Caco-2 (cell line): ENCODE measurements around the gene C16orf78. TPM values are rescaled to one million over a fixed set of nuclear protein-coding genes. Genes with fewer than 3 reads are reported as not detected.

Source experiments
- BruUV-seq: library from RNA; stranded (reverse); fragments of 400-500 nt; replicated peaks from 2 replicates; lab custom pipeline; 2021; lab: Mats Ljungman, UMichigan
- CTCF ChIA-PET: fragments of 300-600 bp; sonication (Branson Sonifier 250); formaldehyde crosslinking; loops from one replicate; lab custom pipeline; 2022; ENCODE audit warnings: antibody characterized with exemption; lab: Charles Lee
- POLR2A ChIA-PET: fragments of 300-600 bp; sonication (Branson Sonifier 250); formaldehyde crosslinking; loops from one replicate; lab custom pipeline; 2022; ENCODE audit warnings: antibody characterized with exemption; lab: Charles Lee
- DNase-seq, 2 experiments: peaks; one replicate each; pipeline versions ENCODE4 v3.0.0 to v3.0.0-alpha.2; 2020 to 2022
- H3K27me3 ChIP-seq: replicated peaks from 2 replicates; pipeline ENCODE4 v1.6.0; 2011; ENCODE audit warnings: low read length; ENCODE audit not compliant: control insufficient read depth, insufficient read depth
- H3K36me3 ChIP-seq: 2 replicates; pipeline ENCODE4 v1.5.1; 2011; ENCODE audit warnings: low read length; ENCODE audit not compliant: control insufficient read depth, insufficient read depth
- H3K4me1 ChIP-seq: fragments of 250-450 bp; sonication (Bioruptor Pico); 2 replicates; pipeline ENCODE4 v1.5.1; 2020; ENCODE audit warnings: mild to moderate bottlenecking
- H3K4me3 ChIP-seq: 2 replicates; pipeline ENCODE4 v1.5.1; 2011; ENCODE audit warnings: low read depth, mild to moderate bottlenecking, control low read depth, low read length
- H3K9me3 ChIP-seq: fragments of 250-450 bp; sonication (Bioruptor Pico); 2 replicates; pipeline ENCODE4 v1.5.1; 2020; ENCODE audit warnings: mild to moderate bottlenecking, moderate library complexity
- H3K27ac Mint-ChIP-seq: one replicate; pipeline ENCODE4 v1.8.0; 2022; ENCODE audit warnings: mixed read lengths; ENCODE audit not compliant: unreplicated experiment
- H3K27me3 Mint-ChIP-seq: one replicate; pipeline ENCODE4 v1.8.0; 2022; ENCODE audit warnings: mixed read lengths; ENCODE audit not compliant: insufficient read depth, unreplicated experiment
- H3K36me3 Mint-ChIP-seq: one replicate; pipeline ENCODE4 v1.8.0; 2022; ENCODE audit warnings: mild to moderate bottlenecking, mixed read lengths; ENCODE audit not compliant: insufficient read depth, unreplicated experiment
- H3K4me1 Mint-ChIP-seq: one replicate; pipeline ENCODE4 v1.8.0; 2022; ENCODE audit warnings: low read depth, mixed read lengths; ENCODE audit not compliant: unreplicated experiment
- H3K4me3 Mint-ChIP-seq: one replicate; pipeline ENCODE4 v1.8.0; 2022; ENCODE audit warnings: mild to moderate bottlenecking, moderate library complexity, mixed read lengths; ENCODE audit not compliant: unreplicated experiment
- H3K9me3 Mint-ChIP-seq: one replicate; pipeline ENCODE4 v1.8.0; 2022; ENCODE audit warnings: mixed read lengths; ENCODE audit not compliant: unreplicated experiment
- intact Hi-C: fragments of 100-400 bp; cut with micrococcal nuclease; formaldehyde crosslinking; loops from one replicate; pipeline ENCODE4 v1.10.0; 2022; ENCODE audit not compliant: unreplicated experiment
- total RNA-seq: library from RNA; stranded (reverse); gene quantifications from 2 replicates; pipeline ENCODE4 v1.2.3, GENCODE V29; 2022
- TF ChIP-seq, protein P1 (sequence below), 2 experiments: fragments of 200-600 bp in 1 of 2; IDR thresholded peaks; 1 replicate in 1 of 2; 2 replicates in 1 of 2; pipeline versions ENCODE4 v1.5.1 to v1.8.0; 2011 to 2022; ENCODE audit warnings: antibody characterized with exemption in 1 of 2, control low read depth in 1 of 2, inconsistent platforms in 1 of 2, low read depth in 1 of 2, low read length in 1 of 2, mild to moderate bottlenecking in 1 of 2, moderate library complexity in 1 of 2; ENCODE audit not compliant: insufficient read depth in 1 of 2, severe bottlenecking in 1 of 2, unreplicated experiment in 1 of 2

The C16orf78 gene
- total RNA-seq, 1 experiment from 2014 or later: not detected

DNA sequence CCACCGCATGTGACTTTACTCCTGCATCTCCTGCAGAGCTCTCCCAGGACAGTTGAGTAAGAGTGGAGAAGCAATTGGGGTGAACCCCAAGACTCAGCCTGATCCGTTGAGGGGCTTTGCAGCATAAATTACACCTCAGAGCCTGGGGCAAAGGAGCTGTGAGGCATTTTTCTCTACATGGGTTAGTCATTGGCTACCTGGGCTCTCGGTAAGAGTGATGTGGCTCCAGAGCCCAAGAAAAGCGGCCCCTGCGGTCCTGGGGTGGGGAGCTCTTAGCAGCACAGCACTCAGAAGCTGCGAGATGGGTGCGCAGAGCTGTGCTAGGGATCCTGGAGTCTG lies 40.4 kb upstream of the C16orf78 start:
- Mint-ChIP-seq H3K36me3 (no peaks in the 10 kb centered on the region), H3K27ac (no peak overlapping the region), H3K27me3 (peaks cover 14% of the 10 kb centered on the region), H3K4me3 (no peak overlapping the region), H3K4me1 (no peaks in the 10 kb centered on the region), H3K9me3 (no peaks in the 10 kb centered on the region)
- H3K9me3 ChIP-seq: no peaks in the 10 kb centered on the region
- H3K36me3 ChIP-seq: no peaks in the 10 kb centered on the region
- TF ChIP-seq, protein P1, sequence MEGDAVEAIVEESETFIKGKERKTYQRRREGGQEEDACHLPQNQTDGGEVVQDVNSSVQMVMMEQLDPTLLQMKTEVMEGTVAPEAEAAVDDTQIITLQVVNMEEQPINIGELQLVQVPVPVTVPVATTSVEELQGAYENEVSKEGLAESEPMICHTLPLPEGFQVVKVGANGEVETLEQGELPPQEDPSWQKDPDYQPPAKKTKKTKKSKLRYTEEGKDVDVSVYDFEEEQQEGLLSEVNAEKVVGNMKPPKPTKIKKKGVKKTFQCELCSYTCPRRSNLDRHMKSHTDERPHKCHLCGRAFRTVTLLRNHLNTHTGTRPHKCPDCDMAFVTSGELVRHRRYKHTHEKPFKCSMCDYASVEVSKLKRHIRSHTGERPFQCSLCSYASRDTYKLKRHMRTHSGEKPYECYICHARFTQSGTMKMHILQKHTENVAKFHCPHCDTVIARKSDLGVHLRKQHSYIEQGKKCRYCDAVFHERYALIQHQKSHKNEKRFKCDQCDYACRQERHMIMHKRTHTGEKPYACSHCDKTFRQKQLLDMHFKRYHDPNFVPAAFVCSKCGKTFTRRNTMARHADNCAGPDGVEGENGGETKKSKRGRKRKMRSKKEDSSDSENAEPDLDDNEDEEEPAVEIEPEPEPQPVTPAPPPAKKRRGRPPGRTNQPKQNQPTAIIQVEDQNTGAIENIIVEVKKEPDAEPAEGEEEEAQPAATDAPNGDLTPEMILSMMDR (IDR thresholded peaks at IDR 0.05; ENCODE audit: insufficient read depth in 1 of 2, low read depth in 1 of 2, low read length in 1 of 2, severe bottlenecking in 1 of 2, unreplicated experiment in 1 of 2): no peak
- intact Hi-C loops: no loop called here
- H3K4me1 ChIP-seq: no peaks in the 10 kb centered on the region
- ChIA-PET POLR2A (no interaction called here), CTCF (interaction anchor here (0.6 to 0.7 kb wide), 2 partner anchors 49 to 350 kb away, joined by 3 to 4 read pairs; no protein-coding TSS in a partner anchor)
- no TSS peak for BruUV-seq
- no peak overlapping the region for H3K4me3 ChIP-seq
- no peak for DNase-seq
- H3K27me3 ChIP-seq: no peaks in the 10 kb centered on the region; the same call in 1 of the 2 replicates

- no peaks in the 10 kb centered on the region for H3K9me3 ChIP-seq
- TF ChIP-seq, protein P1 (IDR thresholded peaks at IDR 0.05; ENCODE audit: insufficient read depth in 1 of 2, low read depth in 1 of 2, low read length in 1 of 2, severe bottlenecking in 1 of 2, unreplicated experiment in 1 of 2): no peak
- no peak overlapping the region for H3K4me3 ChIP-seq
- no peak overlapping the region for H3K27ac Mint-ChIP-seq
- H3K4me3 Mint-ChIP-seq: no peak overlapping the region
- POLR2A ChIA-PET: no interaction called here
- no peaks in the 10 kb centered on the region for H3K4me1 Mint-ChIP-seq
- intact Hi-C loops: no loop called here
- no TSS peak for BruUV-seq
- no peak for DNase-seq
- H3K9me3 Mint-ChIP-seq: no peaks in the 10 kb centered on the region
- peaks cover 18% of the 10 kb centered on the region for H3K27me3 Mint-ChIP-seq
- no peaks in the 10 kb centered on the region; the same call in 1 of the 2 replicates for H3K27me3 ChIP-seq
- no peaks in the 10 kb centered on the region for H3K36me3 Mint-ChIP-seq
- CTCF ChIA-PET: no interaction called here
- H3K36me3 ChIP-seq: no peaks in the 10 kb centered on the region
- no peaks in the 10 kb centered on the region for H3K4me1 ChIP-seq
Measured at GRCh38 chr16:49335828-49336227, 37.8 kb upstream of the C16orf78 start.

GRCh38 chr16:49336581-49336980 lies 37.0 kb upstream of the C16orf78 start:
- Histone ChIP-seq H3K36me3 (no peaks in the 10 kb centered on the region), H3K27me3 (no peaks in the 10 kb centered on the region; the same call in 1 of the 2 replicates), H3K4me3 (no peak overlapping the region), H3K9me3 (no peaks in the 10 kb centered on the region), H3K4me1 (no peaks in the 10 kb centered on the region)
- ChIA-PET POLR2A (no interaction called here), CTCF (no interaction called here)
- Mint-ChIP-seq H3K27me3 (peaks cover 21% of the 10 kb centered on the region), H3K4me3 (no peak overlapping the region), H3K9me3 (no peaks in the 10 kb centered on the region), H3K4me1 (no peaks in the 10 kb centered on the region), H3K36me3 (no peaks in the 10 kb centered on the region), H3K27ac (no peak overlapping the region)
- no TSS peak for BruUV-seq
- no peak for DNase-seq
- TF ChIP-seq, protein P1 (IDR thresholded peaks at IDR 0.05; ENCODE audit: insufficient read depth in 1 of 2, low read depth in 1 of 2, low read length in 1 of 2, severe bottlenecking in 1 of 2, unreplicated experiment in 1 of 2): no peak
- intact Hi-C loops: no loop called here
